GM12801 (cell line): ENCODE measurements around the gene USP36.

Experiments
- TF ChIP-seq, protein P1 (sequence below): IDR thresholded peaks from one replicate; pipeline ENCODE4 v1.5.1; 2011; ENCODE audit warnings: control low read depth; ENCODE audit not compliant: insufficient read length; ENCODE audit errors: extremely low read depth

Gene USP36

DNA sequence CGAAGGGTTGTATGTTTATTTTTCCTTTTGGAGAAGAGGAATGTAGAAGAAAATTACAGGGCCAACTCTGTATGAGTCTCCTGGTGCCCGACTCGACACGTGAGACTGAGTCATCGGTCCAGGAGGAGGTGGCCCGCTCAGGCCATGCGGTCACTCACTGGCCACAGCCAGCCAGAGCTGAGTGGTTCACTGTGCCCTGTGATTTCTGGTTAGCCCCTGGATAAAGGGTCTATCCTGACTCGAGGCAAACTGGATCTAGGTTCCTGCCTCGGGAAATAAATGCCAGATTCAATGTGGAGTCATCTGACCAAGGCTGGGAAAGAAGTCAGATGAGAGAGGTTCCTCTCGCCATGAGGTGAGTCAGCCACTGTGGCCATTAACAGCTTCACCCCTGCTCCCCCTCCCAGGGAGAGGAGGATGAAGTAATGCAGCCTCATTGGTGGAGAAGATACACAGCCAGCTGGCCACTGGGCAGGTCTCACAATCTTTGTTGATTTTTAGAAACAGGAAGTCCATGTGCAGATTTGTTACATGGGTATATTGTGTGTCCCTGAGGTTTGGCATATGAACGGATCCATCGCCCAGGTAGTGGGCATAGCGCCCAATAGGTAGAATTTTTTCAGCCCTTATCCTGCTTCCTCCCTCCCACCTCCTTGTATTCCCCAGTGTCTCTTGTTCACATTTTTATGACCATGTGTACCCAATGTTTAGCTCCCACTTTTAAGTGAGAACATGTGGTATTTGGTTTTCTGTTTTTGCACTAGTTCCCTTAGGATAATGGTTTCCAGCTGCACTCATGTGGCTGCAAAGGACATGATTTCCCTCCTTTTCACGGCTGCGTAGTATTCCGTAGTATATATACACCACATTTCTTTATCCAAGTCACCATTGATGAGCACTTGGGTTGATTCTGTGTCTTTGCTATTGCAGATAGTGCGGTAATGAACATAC is 21.7 kb upstream of the USP36 start:
- TF ChIP-seq, protein P1, sequence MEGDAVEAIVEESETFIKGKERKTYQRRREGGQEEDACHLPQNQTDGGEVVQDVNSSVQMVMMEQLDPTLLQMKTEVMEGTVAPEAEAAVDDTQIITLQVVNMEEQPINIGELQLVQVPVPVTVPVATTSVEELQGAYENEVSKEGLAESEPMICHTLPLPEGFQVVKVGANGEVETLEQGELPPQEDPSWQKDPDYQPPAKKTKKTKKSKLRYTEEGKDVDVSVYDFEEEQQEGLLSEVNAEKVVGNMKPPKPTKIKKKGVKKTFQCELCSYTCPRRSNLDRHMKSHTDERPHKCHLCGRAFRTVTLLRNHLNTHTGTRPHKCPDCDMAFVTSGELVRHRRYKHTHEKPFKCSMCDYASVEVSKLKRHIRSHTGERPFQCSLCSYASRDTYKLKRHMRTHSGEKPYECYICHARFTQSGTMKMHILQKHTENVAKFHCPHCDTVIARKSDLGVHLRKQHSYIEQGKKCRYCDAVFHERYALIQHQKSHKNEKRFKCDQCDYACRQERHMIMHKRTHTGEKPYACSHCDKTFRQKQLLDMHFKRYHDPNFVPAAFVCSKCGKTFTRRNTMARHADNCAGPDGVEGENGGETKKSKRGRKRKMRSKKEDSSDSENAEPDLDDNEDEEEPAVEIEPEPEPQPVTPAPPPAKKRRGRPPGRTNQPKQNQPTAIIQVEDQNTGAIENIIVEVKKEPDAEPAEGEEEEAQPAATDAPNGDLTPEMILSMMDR = no peak

DNA sequence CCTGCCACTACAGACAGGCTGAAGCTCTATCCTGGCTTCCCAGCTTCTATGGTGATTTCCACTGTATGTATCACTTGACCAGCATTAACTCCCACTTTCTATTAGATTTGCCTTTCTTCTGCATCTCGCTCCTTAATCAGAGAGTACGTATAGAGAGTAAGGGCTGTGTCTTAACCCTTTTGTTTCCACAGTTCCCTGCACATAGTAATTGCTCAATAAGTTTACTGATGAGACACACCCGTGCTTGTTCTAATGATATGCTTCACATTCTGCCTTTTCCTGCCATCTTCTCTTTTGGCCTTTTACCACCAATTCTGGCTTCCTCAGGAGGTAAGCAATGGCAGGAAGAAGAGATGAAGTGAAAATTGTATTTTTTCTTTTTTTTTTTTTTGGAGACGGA is 20.6 kb upstream of the USP36 start:
- TF ChIP-seq, protein P1 = no peak

DNA sequence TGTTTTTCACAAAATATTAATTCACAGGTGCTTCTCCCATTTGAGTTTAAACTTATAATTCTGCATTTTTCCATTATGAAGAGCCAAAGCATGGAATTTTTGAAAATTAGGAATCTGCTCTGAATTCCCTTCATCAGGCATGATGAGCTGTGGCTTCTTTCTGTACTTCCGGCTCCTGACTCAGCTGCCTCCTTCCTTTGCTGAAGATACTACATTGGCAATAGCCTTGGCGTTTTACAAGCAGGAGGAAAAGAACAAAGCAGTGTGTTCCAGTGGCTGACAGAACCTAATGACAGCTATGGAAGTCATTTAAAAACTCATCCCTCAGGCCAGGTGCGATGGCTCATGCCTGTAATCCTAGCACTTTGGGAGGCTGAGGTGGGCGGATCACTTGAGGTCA is 18.4 kb upstream of the USP36 start:
- TF ChIP-seq, protein P1 = no peak

DNA sequence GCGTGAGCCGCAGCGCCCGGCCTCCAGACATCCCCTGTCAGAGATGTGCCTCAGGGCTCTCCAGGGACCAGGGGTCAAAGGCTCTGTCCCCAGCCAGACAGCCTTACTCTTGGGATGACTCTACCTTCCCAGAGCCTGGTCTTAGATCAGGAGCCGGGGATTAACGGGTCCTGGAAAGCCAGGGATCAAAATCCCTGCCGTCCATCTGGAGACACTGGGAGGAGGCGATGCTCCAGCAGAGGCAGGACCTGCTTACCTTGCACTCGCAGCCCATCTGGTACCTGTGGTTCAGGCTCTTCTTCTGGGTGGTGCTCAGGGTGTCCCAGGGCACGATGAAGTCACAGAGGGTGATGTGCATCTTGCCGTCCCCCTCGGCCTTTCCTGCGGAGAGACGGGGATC is 16.7 kb upstream of the USP36 start:
- TF ChIP-seq, protein P1 = no peak

DNA sequence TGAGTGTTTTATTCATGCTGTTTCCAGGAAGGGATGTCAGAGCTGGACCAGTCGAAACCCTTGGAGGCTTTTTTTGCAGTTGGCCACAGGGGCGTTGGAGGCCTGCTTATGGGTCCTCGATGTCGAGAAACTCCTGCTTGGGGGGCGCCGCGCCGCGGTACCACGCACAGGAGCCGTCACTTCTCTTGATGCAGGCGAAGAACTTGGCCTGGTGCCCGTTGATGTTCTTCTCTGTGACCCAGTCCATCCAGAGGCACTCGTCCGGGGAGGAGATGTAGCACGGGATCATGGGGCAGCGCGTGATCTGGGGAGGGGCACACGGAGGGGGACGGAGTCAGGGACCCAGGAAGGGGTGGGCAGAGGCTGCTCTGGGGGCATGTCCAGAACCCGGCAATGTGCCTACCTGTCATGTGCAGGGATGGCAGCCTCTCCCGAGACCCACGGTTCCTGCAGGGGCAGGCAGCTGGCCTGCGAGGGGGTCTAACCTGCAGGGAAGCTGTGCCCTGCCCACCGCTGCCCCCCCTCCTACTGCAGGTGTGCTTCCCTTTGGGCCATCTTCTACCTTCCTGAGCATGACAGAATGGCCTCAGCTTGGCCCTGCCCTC is 15.0 kb upstream of the USP36 start:
- TF ChIP-seq, protein P1 = no peak

DNA sequence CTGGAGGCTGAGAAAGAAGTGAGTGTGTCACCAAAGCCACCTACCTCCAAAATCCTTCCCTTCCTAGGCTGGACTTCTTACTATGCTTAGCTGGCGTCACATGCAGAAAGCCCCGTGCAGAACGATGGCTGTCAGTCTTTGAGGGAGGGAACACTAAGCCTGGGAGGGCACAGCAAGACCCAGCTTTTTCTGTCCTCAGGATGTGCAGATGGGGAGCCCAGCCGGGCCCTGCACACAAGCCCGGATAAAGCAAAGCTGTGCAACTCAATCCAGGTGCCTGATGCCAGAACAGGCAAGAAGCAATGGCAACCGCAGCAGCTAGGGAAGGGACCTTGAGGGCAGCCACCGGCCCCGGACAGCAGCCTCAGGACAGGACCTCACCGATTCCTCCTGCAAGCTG is 13.9 kb upstream of the USP36 start:
- TF ChIP-seq, protein P1 = no peak

DNA sequence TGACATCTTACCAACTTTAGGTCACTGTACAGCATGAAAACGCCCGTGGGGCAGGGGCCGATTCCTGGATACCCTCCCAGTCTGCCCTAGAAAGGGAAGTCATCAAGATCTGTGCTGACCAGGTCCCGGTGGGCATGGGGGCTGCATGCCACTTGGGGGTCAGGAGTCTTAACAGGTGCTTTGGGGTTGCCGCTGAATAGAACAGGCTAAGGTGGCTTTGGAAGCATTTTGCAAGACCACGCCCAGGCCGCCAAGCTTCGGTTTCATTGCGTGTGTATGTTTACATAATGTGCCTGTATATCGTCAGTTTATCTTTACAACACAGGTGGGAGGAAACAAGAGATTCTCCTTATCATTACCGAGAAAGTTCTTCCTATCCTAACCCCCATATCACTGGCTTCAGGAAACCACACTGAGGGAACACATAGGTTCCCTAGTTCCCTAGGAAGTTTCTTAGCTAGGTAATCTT is 13.3 kb upstream of the USP36 start:
- TF ChIP-seq, protein P1 = no peak
